ENCODE results near the gene ZNF189. TPM values are rescaled to one million over a fixed set of nuclear protein-coding genes. Genes with fewer than 3 reads are reported as not detected.

ZNF189 gene
- total and polyA plus RNA-seq, 12 donors = 17.8 to 86.8 (median 35.1) TPM

DNA sequence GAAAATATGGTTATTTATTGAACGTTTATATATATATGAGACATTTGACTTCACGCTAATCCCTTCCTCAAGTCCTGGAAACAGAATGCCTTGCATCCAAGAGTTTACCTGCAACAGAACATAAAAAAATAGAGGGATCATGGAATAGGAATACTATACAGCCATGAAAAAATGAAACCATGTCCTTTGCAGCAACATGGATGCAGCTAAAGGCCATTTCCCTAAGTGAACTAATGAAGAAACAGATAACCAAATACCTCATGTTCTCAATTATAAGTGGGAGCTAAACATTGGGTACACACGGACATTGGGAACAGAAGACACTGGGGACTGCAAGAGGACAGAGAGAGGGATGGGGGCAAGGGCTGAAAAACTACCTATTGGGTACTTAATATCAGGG, 26.8 kb upstream of the ZNF189 start:
- no peak overlapping the region for H3K27ac ChIP-seq
- intact Hi-C loops (cut with DNase I) = no loop called here
- TF ChIP-seq, protein P1, sequence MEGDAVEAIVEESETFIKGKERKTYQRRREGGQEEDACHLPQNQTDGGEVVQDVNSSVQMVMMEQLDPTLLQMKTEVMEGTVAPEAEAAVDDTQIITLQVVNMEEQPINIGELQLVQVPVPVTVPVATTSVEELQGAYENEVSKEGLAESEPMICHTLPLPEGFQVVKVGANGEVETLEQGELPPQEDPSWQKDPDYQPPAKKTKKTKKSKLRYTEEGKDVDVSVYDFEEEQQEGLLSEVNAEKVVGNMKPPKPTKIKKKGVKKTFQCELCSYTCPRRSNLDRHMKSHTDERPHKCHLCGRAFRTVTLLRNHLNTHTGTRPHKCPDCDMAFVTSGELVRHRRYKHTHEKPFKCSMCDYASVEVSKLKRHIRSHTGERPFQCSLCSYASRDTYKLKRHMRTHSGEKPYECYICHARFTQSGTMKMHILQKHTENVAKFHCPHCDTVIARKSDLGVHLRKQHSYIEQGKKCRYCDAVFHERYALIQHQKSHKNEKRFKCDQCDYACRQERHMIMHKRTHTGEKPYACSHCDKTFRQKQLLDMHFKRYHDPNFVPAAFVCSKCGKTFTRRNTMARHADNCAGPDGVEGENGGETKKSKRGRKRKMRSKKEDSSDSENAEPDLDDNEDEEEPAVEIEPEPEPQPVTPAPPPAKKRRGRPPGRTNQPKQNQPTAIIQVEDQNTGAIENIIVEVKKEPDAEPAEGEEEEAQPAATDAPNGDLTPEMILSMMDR (IDR thresholded peaks at IDR 0.05) = no peak
- TF ChIP-seq POLR2A (IDR thresholded peaks at IDR 0.05) = no peak
- H3K4me3 ChIP-seq = no peak overlapping the region
- no peak for DNase-seq
- H3K4me1 ChIP-seq (replicated peaks in 1 of 2) = peaks cover 0 to 5% of the 10 kb centered on the region in 2 donors
- H3K27me3 ChIP-seq = no peaks in the 10 kb centered on the region
- no peaks in the 10 kb centered on the region for H3K36me3 ChIP-seq (replicated peaks in 1 of 2)
- no peaks in the 10 kb centered on the region for H3K9me3 ChIP-seq (replicated peaks in 1 of 3)
- 86 to 93% (median 91%) methylated on average over 3 of the region's 3 CpGs for WGBS, 4 donors

DNA sequence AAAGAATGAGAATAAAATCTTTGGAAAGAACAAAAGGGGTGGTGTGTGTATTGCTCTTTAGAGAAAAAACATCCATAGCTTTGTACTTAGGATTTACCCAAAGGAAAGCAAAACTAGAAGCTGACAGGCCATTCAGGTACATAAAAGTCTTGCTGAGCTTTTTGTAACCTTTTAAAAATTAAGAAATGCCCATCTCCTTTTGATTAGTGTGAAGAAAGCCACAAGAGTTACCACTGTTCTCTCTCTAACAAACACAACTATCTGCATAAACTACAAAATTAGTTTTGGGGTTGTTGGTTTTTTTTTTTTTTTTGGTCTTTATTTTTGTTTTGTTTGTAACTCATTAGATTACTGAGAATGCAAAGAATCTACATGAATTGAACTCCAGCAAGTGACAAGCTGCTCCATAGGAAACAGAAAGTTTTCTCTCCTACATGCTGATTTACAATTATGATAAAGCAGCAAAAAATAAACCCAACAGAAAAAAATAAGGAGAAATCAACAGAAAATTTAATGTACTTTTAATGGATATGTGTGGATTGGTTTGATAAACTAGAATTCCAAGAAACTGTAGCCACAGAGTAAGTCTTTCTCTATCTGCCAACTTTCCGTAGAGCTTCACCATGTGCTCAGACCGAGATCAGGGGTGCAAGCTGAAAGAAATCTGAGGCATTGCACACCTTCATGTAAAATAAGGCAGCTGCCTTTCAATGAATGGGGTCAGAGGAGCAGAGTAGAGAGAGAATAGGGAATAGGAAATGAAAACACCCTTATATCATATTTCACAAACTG, 26.1 kb upstream of the ZNF189 start:
- Histone ChIP-seq H3K27ac (no peak overlapping the region), H3K4me1 (replicated peaks in 1 of 2) (peaks cover 0 to 5% of the 10 kb centered on the region in 2 donors), H3K36me3 (replicated peaks in 1 of 2) (no peaks in the 10 kb centered on the region), H3K4me3 (no peak overlapping the region), H3K9me3 (replicated peaks in 1 of 3) (no peaks in the 10 kb centered on the region), H3K27me3 (no peaks in the 10 kb centered on the region)
- WGBS, 4 donors = 73 to 83% (median 76%) methylated on average over 2 of the region's 2 CpGs
- DNase-seq = no peak
- no peak for TF ChIP-seq POLR2A (IDR thresholded peaks at IDR 0.05)
- TF ChIP-seq, protein P1 (IDR thresholded peaks at IDR 0.05) = no peak
- intact Hi-C loops (cut with DNase I) = no loop called here

DNA sequence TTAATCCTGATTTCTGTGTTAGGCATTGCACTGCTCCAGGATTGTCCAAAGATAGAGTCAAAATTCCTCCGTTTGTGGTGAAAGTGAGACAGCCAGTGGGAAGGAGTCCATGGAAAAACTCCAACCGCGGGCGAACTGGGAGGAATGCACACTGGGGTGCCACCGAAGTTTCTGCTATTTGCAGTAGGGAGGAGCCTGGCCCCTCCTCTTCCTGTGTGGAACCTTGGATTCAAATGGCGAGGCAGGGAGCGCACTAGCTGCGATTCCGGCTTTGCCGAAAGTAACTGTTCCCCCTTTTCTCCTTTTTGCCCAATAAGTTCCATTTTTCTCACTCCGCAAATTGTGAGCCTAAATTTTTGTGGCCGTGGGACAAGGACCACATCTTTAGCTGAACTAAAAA, 23.1 kb upstream of the ZNF189 start:
- 90 to 92% (median 91%) methylated on average over 12 of the region's 12 CpGs for WGBS, 4 donors

DNA sequence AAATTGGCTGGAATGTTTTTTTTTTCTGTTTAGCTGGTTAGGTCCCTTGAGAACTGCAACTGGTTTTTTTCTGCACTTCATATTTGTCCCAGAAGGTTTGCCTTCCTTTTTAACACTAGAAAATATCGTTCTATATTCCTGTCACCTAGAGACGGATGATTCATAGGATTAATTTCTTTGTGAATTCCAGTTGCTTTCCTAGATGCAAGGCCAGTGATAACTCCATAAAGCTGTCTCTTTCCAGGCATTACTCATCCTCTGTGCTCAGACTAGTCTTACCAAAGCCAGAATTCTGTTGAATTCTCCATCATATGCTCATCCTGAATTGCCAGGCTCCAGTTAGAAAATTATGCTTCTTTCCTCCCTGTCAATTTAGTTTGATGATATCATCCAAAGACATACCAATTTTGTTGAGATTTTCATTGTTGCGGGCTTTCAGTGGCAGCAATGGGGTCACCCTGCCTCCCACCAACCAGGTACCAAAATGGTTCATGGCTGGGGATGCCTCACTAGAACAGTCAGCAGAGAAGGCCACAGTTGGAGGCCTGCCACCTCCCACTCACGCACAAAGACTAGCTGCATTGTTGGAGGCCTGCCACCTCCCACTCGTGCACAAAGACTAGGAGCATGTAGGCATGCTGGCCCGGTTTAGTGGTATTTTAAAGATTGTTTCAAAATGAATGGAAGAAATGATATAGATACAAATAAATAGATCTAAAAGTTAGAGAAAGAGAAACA, 22.4 kb upstream of the ZNF189 start:
- TF ChIP-seq, protein P1 (IDR thresholded peaks at IDR 0.05) = no peak
- no peak for TF ChIP-seq POLR2A (IDR thresholded peaks at IDR 0.05)
- Histone ChIP-seq H3K27me3 (no peaks in the 10 kb centered on the region), H3K4me1 (replicated peaks in 1 of 2) (peaks cover 0 to 5% of the 10 kb centered on the region in 2 donors), H3K4me3 (no peak overlapping the region), H3K9me3 (replicated peaks in 1 of 3) (no peaks in the 10 kb centered on the region), H3K27ac (no peak overlapping the region), H3K36me3 (replicated peaks in 1 of 2) (no peaks in the 10 kb centered on the region)
- intact Hi-C loops (cut with DNase I) = no loop called here
- DNase-seq = peak in 6 of 7 donors; percentile 23 to 45 (median 28)
- WGBS, 4 donors = 48 to 57% (median 52%) methylated on average over 6 of the region's 6 CpGs

More for the DNA sequence above, 23.1 kb upstream of the ZNF189 start:
- Histone ChIP-seq H3K27ac (no peak overlapping the region), H3K9me3 (replicated peaks in 1 of 3) (no peaks in the 10 kb centered on the region), H3K36me3 (replicated peaks in 1 of 2) (no peaks in the 10 kb centered on the region), H3K4me3 (no peak overlapping the region), H3K4me1 (replicated peaks in 1 of 2) (peaks cover 0 to 5% of the 10 kb centered on the region in 2 donors), H3K27me3 (no peaks in the 10 kb centered on the region)
- DNase-seq = no peak
- intact Hi-C loops (cut with DNase I) = no loop called here
- TF ChIP-seq, protein P1 (IDR thresholded peaks at IDR 0.05) = no peak
- no peak for TF ChIP-seq POLR2A (IDR thresholded peaks at IDR 0.05)

All from adrenal gland (tissue), 12 donors.